ENCODE data around the gene TMEFF2.

- TF ChIP-seq CTCF (IDR thresholded peaks at IDR 0.05) (no peak), POLR2A (IDR thresholded peaks at IDR 0.05) (no peak), POLR2AphosphoS5 (IDR thresholded peaks at IDR 0.05) (no peak)
Observed at GRCh38 chr2:192072261-192072660, 122.5 kb downstream of the TMEFF2 start.

Data from prostate gland (tissue), 2 donors.